Endothelial cell of umbilical vein (primary cell): ENCODE results near the gene PODXL2.
A peak's percentile ranks its signal among the peaks of the same experiment; 100 is the strongest.

Experiments used
- CTCF ChIP-seq, 2 donors: IDR thresholded peaks; 1 replicate in 1 of 2; 2 replicates in 1 of 2; pipeline ENCODE4 v1.5.1; 2011; ENCODE audit warnings: low read length in 2 of 2, mild to moderate bottlenecking in 2 of 2, moderate library complexity in 2 of 2, control low read depth in 1 of 2, inconsistent platforms in 1 of 2, low read depth in 1 of 2; ENCODE audit not compliant: insufficient read depth in 1 of 2; ENCODE audit errors: extremely low read depth in 1 of 2
- MAX ChIP-seq: IDR thresholded peaks from 2 replicates; pipeline ENCODE4 v1.6.1; 2011; ENCODE audit not compliant: insufficient read depth, insufficient read length
- POLR2A ChIP-seq: IDR thresholded peaks from 2 replicates; pipeline ENCODE4 v1.6.1; 2012; ENCODE audit warnings: low read depth, mild to moderate bottlenecking, control low read depth, low read length
- POLR2AphosphoS5 ChIP-seq: IDR thresholded peaks from 2 replicates; pipeline ENCODE4 v1.6.1; 2012; ENCODE audit warnings: low read depth, mild to moderate bottlenecking, control low read depth, low read length, moderate library complexity; ENCODE audit not compliant: insufficient read depth

- TF ChIP-seq CTCF (IDR thresholded peaks at IDR 0.05; ENCODE audit: extremely low read depth in 1 of 2, insufficient read depth in 1 of 2, low read depth in 1 of 2, low read length in 2 of 2) (peak; percentile 47 to 87), POLR2AphosphoS5 (peak; percentile 35), MAX (no peak), POLR2A (no peak)
These were observed 62.0 kb downstream of the PODXL2 start for GRCh38 chr3:127690823-127691452.
